Brain microvascular endothelial cell (primary cell): ENCODE measurements around the gene B4GAT1.
A peak's percentile ranks its signal among the peaks of the same experiment; 100 is the strongest.
"Not testable (repeated sequence)": the region's sequence is repeated elsewhere in the genome, so short reads cannot be mapped to it uniquely, and the experiment has no call there.

ENCODE experiments used
- DNase-seq: peaks from one replicate; pipeline ENCODE4 v3.0.0-alpha.2; 2020
- H3K27ac ChIP-seq: fragments of 250-450 bp; sonication (Bioruptor Pico); 2 replicates; pipeline ENCODE4 v1.5.1; 2020; ENCODE audit warnings: mild to moderate bottlenecking, moderate library complexity
- H3K27me3 ChIP-seq: fragments of 250-450 bp; sonication (Bioruptor Pico); replicated peaks from 2 replicates; pipeline ENCODE4 v1.5.1; 2020; ENCODE audit warnings: mild to moderate bottlenecking
- H3K36me3 ChIP-seq: fragments of 250-450 bp; sonication (Bioruptor Pico); replicated peaks from 2 replicates; pipeline ENCODE4 v1.5.1; 2020; ENCODE audit warnings: mild to moderate bottlenecking
- H3K4me3 ChIP-seq: 2 replicates; pipeline ENCODE4 v1.5.1; 2011; ENCODE audit warnings: low read depth, mild to moderate bottlenecking, control low read depth, low read length, moderate library complexity
- in situ Hi-C: cut with HindIII; loops from 2 replicates; pipeline ENCODE4 v1.10.0; 2017; ENCODE audit warnings: low sequenced_read_pairs, low pct_ligation_motif_present
- TF ChIP-seq, protein P1 (sequence below): IDR thresholded peaks from 2 replicates; pipeline ENCODE4 v1.5.1; 2011; ENCODE audit warnings: low read depth, mild to moderate bottlenecking, moderate library complexity, low read length, control low read depth, inconsistent platforms; ENCODE audit errors: missing control alignments

B4GAT1 gene

DNA sequence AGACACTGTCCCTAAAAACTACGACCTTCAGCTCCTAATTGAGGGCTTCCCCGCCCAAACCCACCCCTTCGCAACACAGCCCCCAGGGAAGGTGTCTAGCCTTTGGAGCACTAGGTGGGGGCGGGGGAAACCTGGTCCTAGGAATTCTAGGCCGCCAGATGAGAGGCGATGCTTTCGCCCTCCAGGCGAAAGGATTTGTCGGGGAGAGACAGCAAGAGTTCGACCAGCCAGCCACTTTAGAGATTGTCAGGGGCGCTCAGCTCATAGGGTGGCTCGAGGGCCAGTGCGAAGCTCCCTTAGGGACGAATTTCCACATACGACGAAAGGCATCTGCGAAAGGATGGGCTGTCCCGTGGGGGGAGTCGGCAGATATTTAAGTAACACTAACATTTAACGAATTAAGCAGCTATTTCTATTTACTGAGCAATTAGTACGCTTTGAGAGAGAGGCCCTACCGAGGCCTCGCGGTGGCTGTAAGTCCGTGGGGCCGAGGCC is 35.9 kb downstream of the B4GAT1 start:
- Histone ChIP-seq H3K36me3 (no peaks in the 10 kb centered on the region), H3K27me3 (no peaks in the 10 kb centered on the region), H3K27ac (peak overlapping the region; percentile 57), H3K4me3 (peak overlapping the region; percentile 66)
- TF ChIP-seq, protein P1, sequence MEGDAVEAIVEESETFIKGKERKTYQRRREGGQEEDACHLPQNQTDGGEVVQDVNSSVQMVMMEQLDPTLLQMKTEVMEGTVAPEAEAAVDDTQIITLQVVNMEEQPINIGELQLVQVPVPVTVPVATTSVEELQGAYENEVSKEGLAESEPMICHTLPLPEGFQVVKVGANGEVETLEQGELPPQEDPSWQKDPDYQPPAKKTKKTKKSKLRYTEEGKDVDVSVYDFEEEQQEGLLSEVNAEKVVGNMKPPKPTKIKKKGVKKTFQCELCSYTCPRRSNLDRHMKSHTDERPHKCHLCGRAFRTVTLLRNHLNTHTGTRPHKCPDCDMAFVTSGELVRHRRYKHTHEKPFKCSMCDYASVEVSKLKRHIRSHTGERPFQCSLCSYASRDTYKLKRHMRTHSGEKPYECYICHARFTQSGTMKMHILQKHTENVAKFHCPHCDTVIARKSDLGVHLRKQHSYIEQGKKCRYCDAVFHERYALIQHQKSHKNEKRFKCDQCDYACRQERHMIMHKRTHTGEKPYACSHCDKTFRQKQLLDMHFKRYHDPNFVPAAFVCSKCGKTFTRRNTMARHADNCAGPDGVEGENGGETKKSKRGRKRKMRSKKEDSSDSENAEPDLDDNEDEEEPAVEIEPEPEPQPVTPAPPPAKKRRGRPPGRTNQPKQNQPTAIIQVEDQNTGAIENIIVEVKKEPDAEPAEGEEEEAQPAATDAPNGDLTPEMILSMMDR, result no peak
- no peak for DNase-seq
- in situ Hi-C loops, result no loop called here

DNA sequence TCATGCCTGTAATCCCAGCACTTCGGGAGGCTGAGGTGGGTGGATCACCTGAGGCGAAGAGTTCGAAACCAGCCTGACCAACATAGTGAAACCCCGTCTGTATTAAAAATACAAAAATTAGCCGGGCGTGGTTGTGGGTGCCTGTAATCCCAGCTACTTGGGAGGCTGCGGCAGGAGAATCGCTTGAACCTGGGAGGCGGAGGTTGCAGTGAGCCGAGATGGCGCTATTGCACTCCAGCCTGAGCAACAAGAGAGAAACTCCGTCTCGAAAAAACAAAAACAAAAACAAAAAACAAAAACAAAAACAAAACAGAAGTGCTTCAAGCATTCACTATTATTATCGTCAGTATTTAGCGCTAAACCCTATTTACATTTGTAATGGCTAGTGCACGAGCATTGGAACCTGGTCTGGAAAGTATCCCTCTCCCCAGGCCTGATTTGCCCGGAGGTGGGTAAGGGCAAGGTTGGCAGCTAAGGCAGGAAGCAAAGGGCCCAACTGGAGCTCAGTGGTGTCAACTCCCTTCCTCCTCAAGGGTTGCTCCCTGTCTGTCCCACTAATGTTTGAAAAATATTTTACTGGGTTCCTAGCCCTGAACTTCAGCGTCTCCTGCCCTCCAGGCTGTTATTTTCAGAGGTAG is 36.5 kb downstream of the B4GAT1 start:
- DNase-seq, H3K27ac ChIP-seq, H3K27me3 ChIP-seq, H3K4me3 ChIP-seq, H3K36me3 ChIP-seq, in situ Hi-C loops: not testable (repeated sequence)

DNA sequence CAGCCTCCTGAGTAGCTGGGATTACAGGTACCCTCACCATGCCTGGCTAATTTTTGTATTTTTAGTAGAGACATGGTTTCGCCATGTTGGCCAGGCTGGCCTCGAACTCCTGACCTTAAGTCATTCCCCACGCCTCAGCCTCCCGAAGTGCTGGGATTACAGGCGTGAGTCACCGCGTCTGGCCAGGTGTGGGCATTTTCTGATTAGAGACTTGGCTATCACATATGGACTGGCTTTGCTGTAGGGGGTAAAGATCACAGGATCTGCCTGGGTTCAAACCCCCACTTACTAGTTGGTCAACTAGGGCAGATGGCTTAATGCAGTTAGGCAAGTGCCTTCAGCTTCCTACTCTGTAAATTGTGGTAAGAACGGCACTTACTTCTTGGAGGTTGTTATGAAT is 37.1 kb downstream of the B4GAT1 start:
- TF ChIP-seq, protein P1, result no peak
- Histone ChIP-seq H3K36me3 (no peaks in the 10 kb centered on the region), H3K4me3 (no peak overlapping the region), H3K27me3 (no peaks in the 10 kb centered on the region), H3K27ac (no peak overlapping the region)
- in situ Hi-C loops, result no loop called here
- no peak for DNase-seq

DNA sequence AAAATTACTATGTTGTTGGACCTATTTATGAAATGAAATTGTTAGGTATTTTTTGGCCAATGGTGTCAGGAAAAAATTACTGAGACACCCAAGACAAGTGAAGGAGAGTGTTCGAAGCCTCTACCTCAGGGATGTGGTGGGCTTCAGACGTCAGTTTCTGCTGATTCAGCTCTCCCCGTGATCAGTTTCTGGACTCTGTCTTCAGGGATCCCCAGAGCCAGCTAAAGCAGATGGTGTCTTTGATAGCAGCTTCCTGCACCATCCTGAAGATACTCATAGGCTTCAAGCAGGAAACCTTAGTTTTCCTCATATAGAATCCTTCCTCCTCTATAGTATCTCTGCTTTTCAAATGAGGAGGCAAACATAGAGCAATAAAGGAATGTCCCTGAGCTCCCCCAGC is 38.0 kb downstream of the B4GAT1 start:
- TF ChIP-seq, protein P1, result no peak
- Histone ChIP-seq H3K36me3 (no peaks in the 10 kb centered on the region), H3K27ac (no peak overlapping the region), H3K4me3 (no peak overlapping the region), H3K27me3 (no peaks in the 10 kb centered on the region)
- in situ Hi-C loops, result no loop called here
- no peak for DNase-seq

DNA sequence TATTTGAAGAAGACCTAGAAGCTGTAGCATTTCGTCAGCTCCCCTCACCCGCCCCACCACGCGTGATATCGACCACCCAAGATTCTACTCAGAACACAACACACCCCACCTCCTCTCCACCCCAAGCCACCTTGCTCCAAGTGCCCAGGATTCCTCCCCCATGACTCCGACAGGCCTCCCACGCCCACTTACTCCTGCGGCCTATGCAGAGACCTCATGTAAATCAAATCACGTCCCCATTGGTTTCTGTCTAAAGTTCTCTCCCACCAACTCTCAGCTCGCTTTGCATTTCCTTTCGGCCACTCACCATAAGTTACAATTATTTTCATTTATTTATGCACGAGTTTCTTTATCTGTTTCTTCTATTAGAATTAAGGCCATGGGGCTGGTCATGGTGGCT is 44.8 kb downstream of the B4GAT1 start:
- H3K36me3 ChIP-seq, result no peaks in the 10 kb centered on the region
- in situ Hi-C loops, result no loop called here
- no peak overlapping the region for H3K27ac ChIP-seq
- no peak for DNase-seq
- no peaks in the 10 kb centered on the region for H3K27me3 ChIP-seq
- TF ChIP-seq, protein P1, result no peak
- no peak overlapping the region for H3K4me3 ChIP-seq

DNA sequence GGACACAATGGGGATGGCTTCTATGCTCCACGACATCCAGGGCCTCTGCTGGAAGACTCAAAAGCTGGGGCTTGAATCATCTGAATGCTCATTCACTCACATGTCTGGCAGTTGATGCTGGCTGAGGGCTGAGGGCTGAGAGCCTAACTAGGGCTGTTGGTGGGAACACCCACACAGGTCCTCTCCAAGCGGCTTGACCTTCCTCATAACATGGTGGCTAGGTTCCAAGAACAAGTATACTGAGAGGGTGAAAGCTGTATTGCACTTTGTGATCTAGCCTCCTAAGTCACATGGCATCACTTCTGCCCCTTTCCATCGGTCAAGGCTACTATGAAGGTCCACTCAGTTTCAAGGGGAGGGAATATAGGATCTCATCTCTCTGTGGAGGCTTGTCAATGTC is 48.2 kb downstream of the B4GAT1 start:
- no peaks in the 10 kb centered on the region for H3K36me3 ChIP-seq
- TF ChIP-seq, protein P1, result no peak
- no peak overlapping the region for H3K4me3 ChIP-seq
- no peaks in the 10 kb centered on the region for H3K27me3 ChIP-seq
- in situ Hi-C loops, result no loop called here
- H3K27ac ChIP-seq, result no peak overlapping the region
- DNase-seq, result no peak
